Measurements from ENCODE around the gene ARHGAP6.

GRCh38 chrX:11451151-11451550, 214.6 kb downstream of the ARHGAP6 start:
- TF ChIP-seq CTCF (IDR thresholded peaks at IDR 0.05) = no peak
- no peak for TF ChIP-seq POLR2A (IDR thresholded peaks at IDR 0.05)
